Loucy (cell line): ENCODE measurements around the gene PRKCZ.

Source experiments
- CTCF ChIP-seq: fragments of 200-600 bp; sonication (generic); conservative IDR thresholded peaks from 2 replicates; pipeline ENCODE4 v1.5.1; 2014; ENCODE audit warnings: mild to moderate bottlenecking, antibody characterized with exemption, low read length
- EZH2phosphoT487 ChIP-seq: fragments of 200-600 bp; IDR thresholded peaks from 2 replicates; pipeline ENCODE4 v1.6.1; 2018; ENCODE audit warnings: antibody characterized with exemption, mild to moderate bottlenecking, moderate library complexity, borderline replicate concordance

- TF ChIP-seq CTCF (no peak), EZH2phosphoT487 (no peak)
These were observed 158.4 kb downstream of the PRKCZ start for GRCh38 chr1:2208309-2209239.
